Stimulated activated CD4-positive, alpha-beta T cell treated with anti-CD3 and anti-CD28 coated beads, Interleukin-4, amount 100 ng/mL, for 24 hours (primary cell): Measurements from ENCODE around the gene JAZF1.
A peak's percentile ranks its signal among the peaks of the same experiment; 100 is the strongest.

ENCODE experiments used
- DNase-seq: peaks from one replicate; pipeline ENCODE4 v3.0.0-alpha.2; 2020

The JAZF1 gene

GRCh38 chr7:28069807-28070206, 110.8 kb downstream of the JAZF1 start:
- DNase-seq = no peak

DNA sequence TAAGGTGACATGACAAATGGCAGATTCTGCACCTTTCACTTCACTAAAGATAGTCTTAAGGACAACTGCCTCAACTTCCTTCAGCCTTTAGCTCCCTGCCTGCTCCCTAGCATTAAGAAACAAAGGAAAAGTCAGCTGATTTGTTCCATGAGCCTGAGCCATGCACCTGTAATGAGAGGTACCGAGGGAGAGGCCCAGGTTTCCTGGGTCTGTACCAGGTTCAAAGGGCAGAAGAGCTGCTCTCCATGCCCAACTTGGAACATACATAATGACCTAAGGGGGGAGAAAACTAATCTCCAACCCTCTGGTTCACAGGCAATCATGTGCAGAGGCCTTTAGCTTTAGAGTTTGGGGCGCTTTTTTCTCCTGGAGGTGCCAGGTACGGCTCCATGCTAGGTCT, 111.2 kb downstream of the JAZF1 start:
- no peak for DNase-seq

DNA sequence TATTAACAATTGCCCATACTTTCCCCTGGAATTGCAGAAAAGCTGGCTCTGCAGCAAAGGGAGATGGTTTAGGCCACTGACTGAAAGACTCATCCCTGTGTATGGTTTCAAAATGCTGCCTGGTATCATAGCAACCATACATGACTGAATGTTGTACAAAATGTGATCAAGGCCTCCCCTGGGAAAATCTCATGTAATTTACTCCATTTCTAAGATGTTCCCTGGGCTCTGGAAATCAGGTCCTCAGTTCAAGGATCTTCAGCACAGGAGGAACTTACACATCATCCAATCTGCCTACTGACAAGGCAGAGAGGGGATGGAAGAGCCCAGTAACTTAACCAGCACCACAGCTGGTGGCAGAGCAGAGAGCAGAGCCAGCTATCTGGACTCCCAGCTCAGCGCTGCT, 111.8 kb downstream of the JAZF1 start:
- no peak for DNase-seq

- no peak for DNase-seq
These were observed 113.4 kb downstream of the JAZF1 start for GRCh38 chr7:28067171-28067570.

DNA sequence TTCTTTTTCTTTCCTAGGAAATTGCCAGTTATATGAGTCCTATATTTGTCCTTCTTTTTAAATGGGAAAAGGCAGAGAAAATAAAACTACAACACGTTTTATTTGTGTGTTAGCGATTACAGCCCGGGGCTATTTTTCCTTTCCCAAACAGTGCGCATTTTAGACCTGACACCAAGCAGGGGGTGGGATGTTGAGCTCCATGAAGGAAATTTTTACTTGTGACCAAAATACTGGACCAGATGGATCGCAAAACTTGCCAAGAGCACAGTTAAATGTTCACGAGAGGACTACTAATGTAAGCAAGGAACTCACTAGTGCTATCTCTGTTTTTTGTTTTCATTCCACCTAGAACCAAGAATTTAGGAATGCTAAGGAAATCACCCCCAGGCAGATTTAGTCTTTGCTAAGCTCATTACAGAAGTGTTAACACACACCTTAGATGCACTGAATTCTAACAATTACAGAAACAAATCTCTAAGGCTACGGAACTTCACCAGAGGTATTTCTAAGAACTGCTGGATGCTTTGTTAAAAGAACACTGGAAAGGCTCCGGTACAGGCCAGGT, 114.8 kb downstream of the JAZF1 start:
- no peak for DNase-seq

DNA sequence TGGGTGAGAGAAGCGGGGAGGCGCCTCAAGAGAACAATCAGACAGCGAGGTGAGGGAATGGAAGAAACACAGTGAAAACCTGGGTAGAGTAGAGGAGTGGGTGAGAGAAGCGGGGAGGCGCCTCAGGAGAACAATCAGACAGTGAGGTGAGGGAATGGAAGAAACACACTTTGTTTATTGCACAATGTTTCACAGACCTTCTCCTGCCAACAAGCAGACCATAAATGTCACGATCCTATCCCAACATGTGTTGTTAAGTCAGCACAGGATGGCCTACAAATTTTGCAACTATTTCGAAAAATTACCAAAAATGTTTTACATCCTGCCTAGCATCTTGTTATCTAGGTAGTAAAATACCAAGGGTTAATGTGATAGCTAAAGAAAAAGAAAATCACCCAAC, 115.3 kb downstream of the JAZF1 start:
- DNase-seq = no peak

DNA sequence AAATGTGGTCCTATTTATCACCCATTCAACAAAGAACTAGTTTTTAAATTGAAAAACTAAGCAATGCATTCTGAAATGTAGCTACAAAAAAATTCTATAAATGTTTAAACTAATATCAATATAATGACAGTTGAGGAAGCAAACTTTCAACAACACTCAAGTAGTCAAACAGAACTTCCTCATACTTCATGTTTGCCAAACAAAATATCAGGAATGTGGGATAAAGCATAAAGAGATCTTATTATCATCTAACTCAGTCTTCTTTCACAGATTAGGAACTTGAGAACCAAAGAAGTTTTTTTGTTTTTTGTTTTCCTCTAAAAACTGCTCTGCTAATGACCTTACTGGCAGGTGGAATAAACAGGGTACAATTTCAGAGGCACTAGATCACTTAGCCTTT, 116.2 kb downstream of the JAZF1 start:
- no peak for DNase-seq

- peak; percentile 58 for DNase-seq
These were observed 118.2 kb downstream of the JAZF1 start for GRCh38 chr7:28062197-28062991.

DNA sequence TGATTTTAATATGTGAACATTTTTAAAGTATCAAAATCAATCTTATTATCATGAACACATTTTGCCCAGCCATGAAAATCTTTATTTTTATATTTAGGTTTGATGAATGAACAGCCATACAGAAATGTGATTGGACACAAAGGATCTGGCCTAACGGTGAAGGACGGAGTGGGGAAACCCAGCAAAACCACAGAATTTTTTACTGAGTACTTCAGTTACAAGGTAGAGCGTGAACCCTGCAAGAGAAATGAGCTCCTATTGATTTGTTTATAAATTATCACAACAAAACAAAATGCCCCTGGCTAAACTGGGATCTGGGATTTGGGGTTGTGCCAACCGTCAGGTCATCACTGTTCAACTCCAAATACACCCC, 118.8 kb downstream of the JAZF1 start:
- DNase-seq = no peak

GRCh38 chr7:28060371-28060950, 120.1 kb downstream of the JAZF1 start:
- DNase-seq = no peak

- DNase-seq = no peak
These were observed 125.4 kb downstream of the JAZF1 start for GRCh38 chr7:28055161-28055544.

DNA sequence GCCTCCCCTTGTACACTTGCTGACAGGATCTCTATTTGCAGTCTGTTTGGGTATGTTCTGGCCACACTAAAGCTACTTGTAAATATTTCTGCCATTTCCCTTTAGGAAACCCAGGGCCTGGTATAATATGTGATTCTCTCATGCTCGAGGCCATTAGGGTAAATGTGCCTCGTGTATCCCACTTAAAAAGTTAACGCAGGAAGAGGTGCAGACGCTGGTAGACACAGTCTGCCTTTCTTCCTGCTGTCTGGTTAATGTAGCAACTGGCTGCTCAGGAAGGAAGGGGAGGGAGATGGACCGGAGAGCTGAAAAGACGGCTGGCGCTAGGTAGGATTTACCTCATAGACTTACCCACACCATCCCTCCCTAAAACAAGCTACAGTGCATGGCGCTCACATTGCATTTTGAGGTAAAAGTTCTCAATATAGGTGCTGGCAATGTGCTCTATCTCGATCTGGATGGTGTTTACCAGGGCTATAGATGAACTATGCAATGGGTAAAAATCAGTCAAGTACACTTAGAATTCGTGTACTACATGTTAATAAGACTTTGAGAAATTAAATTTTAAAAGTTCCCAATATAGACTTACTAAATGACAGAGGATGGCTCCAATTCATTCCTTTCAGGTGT, 125.9 kb downstream of the JAZF1 start:
- DNase-seq = no peak

- no peak for DNase-seq
These were observed 127.7 kb downstream of the JAZF1 start for GRCh38 chr7:28052933-28053332.

DNA sequence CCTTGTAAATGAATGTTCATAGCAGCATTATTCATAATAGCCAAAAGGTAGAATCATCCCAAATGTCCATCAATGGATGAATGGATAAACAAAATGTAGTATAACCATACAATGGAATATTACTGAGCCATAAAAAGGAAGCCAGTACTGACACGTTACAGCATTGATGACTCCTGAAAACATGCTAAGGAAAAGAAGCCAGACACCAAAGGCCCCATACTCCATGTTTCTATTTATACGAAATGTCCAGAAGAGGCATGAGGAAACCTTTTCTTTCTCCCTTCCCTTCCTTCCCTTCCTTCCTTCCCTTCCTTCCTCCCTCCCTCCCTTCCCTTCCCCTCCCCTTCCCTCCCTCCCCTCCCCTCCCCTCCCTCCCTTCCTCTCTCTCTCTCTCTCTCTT, 131.9 kb downstream of the JAZF1 start:
- no peak for DNase-seq

DNA sequence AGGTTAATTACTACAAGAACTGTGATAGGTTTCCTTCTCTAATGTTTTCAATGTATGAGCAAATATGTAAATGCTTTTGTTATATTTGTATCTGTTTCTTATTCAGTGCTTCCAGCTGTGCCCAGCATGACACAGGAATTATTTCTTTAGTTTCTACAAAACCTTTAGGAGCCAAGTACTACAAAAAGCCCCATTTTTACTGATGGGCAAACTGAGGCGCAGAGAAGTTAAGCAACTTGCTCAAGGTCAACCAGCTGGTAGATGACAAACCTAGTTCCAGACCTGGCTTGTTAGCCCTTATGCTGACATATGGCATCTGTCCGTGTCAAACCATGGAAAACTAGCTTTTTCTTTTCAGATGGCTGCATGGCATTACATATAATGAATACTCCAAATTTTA, 134.6 kb downstream of the JAZF1 start:
- DNase-seq = no peak

GRCh38 chr7:28045592-28045991, 135.0 kb downstream of the JAZF1 start:
- DNase-seq = no peak

- no peak for DNase-seq
These were observed 135.8 kb downstream of the JAZF1 start for GRCh38 chr7:28044825-28045224.

GRCh38 chr7:28042721-28043120, 137.9 kb downstream of the JAZF1 start:
- DNase-seq = no peak

- DNase-seq = peak; percentile 25
These were observed 138.9 kb downstream of the JAZF1 start for GRCh38 chr7:28041508-28042314.

DNA sequence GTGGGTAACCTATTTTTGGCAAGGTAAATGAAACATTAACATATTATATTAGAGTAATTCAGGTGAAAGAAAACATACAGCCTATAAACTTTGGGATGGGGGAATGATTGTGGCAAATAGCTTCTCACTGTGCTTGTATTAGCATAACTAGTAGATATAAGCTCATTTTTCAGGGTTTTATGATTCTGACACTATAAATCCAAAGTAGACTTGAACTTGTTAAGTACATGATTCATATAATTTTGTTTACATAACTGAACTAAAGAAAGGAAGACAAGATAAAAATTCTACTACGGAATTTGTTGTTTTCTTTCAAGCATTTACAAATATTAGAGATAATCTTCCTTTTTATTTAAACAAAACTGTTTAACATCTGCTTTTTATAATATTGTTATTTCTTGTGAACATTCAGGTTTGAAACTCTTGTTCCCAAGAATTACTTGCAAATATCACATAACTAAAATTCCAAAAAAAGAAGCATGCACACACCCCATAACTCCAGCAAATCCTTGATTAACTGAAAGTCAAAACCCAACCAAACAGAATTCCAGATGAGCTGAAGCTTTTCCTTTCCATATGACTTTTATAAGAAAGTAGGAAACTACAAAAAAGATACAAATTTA, 142.3 kb downstream of the JAZF1 start:
- no peak for DNase-seq

GRCh38 chr7:28037220-28038010, 143.2 kb downstream of the JAZF1 start:
- DNase-seq = peak; percentile 47

DNA sequence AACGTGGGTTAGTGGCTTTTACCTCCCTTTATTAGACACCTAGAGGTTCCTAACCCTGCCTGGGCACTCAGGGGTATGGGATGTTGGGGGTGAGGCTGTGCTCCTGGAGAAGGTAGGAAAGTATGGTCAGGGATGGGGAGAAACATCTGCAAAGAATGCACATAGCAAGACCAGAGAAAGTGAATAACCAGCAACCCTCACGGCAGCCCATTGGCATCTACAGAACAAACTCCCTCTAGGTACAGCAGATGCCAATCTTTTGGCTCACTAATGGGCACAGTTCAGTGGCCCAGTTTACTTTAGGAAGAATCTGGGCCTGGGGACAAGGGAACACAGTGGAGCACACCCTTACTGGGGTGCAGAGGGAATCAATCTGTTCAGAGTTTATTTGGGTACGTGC, 143.9 kb downstream of the JAZF1 start:
- no peak for DNase-seq
